Measurements from ENCODE around the gene MPZL3. TPM values are rescaled to one million over a fixed set of nuclear protein-coding genes. Genes with fewer than 3 reads are reported as not detected.

MPZL3 gene
- total and polyA plus RNA-seq, 12 donors: 0.28 to 3.2 (median 0.85) TPM

DNA sequence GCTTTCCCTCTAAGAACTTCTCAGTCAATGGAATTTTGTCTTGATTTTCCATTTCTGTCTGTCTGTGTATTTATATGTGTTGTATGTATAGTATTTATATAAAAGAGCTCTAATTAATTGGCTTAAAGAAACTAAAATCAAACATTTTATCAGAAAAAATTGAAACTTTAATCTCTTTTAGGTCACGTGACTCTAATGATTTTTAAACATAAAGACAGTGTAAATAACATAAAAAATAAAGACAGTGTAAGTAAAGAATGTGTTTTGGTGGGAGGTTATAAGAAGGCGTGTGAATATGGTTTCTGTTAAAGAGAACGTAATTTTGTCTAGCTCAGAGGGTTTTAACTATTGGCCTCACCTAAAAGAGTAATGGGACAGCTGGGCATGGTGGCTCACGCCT is 29.7 kb downstream of the MPZL3 start:
- H3K4me1 ChIP-seq (replicated peaks in 1 of 2): peaks cover 4% of the 10 kb centered on the region in 2 donors
- no peak for TF ChIP-seq POLR2A (IDR thresholded peaks at IDR 0.05)
- TF ChIP-seq CTCF (IDR thresholded peaks at IDR 0.05): no peak
- intact Hi-C loops (cut with DNase I): no loop called here
- H3K27ac ChIP-seq: no peak overlapping the region
- no peaks in the 10 kb centered on the region for H3K36me3 ChIP-seq (replicated peaks in 1 of 2)
- no peaks in the 10 kb centered on the region for H3K9me3 ChIP-seq (replicated peaks in 1 of 3)
- WGBS, 4 donors: 45 to 70% (median 52%) methylated on average over 4 of the region's 4 CpGs
- peaks cover 6% of the 10 kb centered on the region for H3K27me3 ChIP-seq
- DNase-seq: no peak
- H3K4me3 ChIP-seq: no peak overlapping the region

GRCh38 chr11:118221419-118221818 is 30.7 kb downstream of the MPZL3 start:
- Histone ChIP-seq H3K9me3 (replicated peaks in 1 of 3) (no peaks in the 10 kb centered on the region), H3K27me3 (peaks cover 6% of the 10 kb centered on the region), H3K4me3 (no peak overlapping the region), H3K4me1 (replicated peaks in 1 of 2) (peaks cover 0 to under 1% of the 10 kb centered on the region in 2 donors), H3K27ac (no peak overlapping the region), H3K36me3 (replicated peaks in 1 of 2) (no peaks in the 10 kb centered on the region)
- DNase-seq: no peak
- intact Hi-C loops (cut with DNase I): no loop called here
- TF ChIP-seq POLR2A (IDR thresholded peaks at IDR 0.05): no peak
- TF ChIP-seq CTCF (IDR thresholded peaks at IDR 0.05): no peak
- 64 to 78% (median 71%) methylated on average over 5 of the region's 5 CpGs for WGBS, 4 donors

GRCh38 chr11:118219732-118220131 is 32.4 kb downstream of the MPZL3 start:
- no peaks in the 10 kb centered on the region for H3K36me3 ChIP-seq (replicated peaks in 1 of 2)
- H3K27me3 ChIP-seq: peaks cover 6% of the 10 kb centered on the region
- no peak for TF ChIP-seq CTCF (IDR thresholded peaks at IDR 0.05)
- TF ChIP-seq POLR2A (IDR thresholded peaks at IDR 0.05): no peak

GRCh38 chr11:118219244-118219643 is 32.9 kb downstream of the MPZL3 start:
- Histone ChIP-seq H3K27ac (no peak overlapping the region), H3K4me3 (no peak overlapping the region), H3K9me3 (replicated peaks in 1 of 3) (no peaks in the 10 kb centered on the region), H3K36me3 (replicated peaks in 1 of 2) (no peaks in the 10 kb centered on the region), H3K27me3 (peaks cover 6% of the 10 kb centered on the region), H3K4me1 (replicated peaks in 1 of 2) (no peaks in the 10 kb centered on the region)
- intact Hi-C loops (cut with DNase I): no loop called here
- TF ChIP-seq CTCF (IDR thresholded peaks at IDR 0.05) (no peak), POLR2A (IDR thresholded peaks at IDR 0.05) (no peak)
- DNase-seq: no peak

More at GRCh38 chr11:118219732-118220131, 32.4 kb downstream of the MPZL3 start:
- intact Hi-C loops (cut with DNase I): no loop called here
- 56 to 63% (median 60%) methylated on average over 1 of the region's 1 CpG for WGBS, 4 donors
- no peak for DNase-seq
- no peaks in the 10 kb centered on the region for H3K4me1 ChIP-seq (replicated peaks in 1 of 2)
- no peaks in the 10 kb centered on the region for H3K9me3 ChIP-seq (replicated peaks in 1 of 3)
- H3K4me3 ChIP-seq: no peak overlapping the region
- no peak overlapping the region for H3K27ac ChIP-seq

Data from adrenal gland (tissue), 12 donors.